Testis (tissue), 2 donors: ENCODE measurements around the gene TLE5.

Experiments used
- CTCF ChIP-seq, 3 experiments: fragments of 450-650 bp in 2 of 3; fragments of 200-600 bp in 1 of 3; sonication (generic) in 1 of 3; IDR thresholded peaks; one replicate each; pipeline ENCODE4 v1.5.1; 2016 to 2019; ENCODE audit warnings: antibody characterized with exemption in 3 of 3, mild to moderate bottlenecking in 2 of 3, moderate library complexity in 1 of 3
- POLR2A ChIP-seq: fragments of 450-650 bp; IDR thresholded peaks from one replicate; pipeline ENCODE4 v1.6.1; 2017; ENCODE audit warnings: antibody characterized with exemption, mild to moderate bottlenecking, moderate library complexity

GRCh38 chr19:3017923-3018322, 44.4 kb downstream of the TLE5 start:
- TF ChIP-seq CTCF (IDR thresholded peaks at IDR 0.05) (no peak), POLR2A (no peak)
